ENCODE data around the gene KRTAP13-3. TPM values are rescaled to one million over a fixed set of nuclear protein-coding genes. Genes with fewer than 3 reads are reported as not detected.

KRTAP13-3 gene
- total RNA-seq, 3 donors from 2014 or later, result not detected

- no peak within 1 kb of the TSS for H3K27ac ChIP-seq
- H3K27me3 ChIP-seq, result no peaks in the 10 kb centered on the region
- intact Hi-C loops (cut with DNase I; ENCODE audit: low total_unique reads), result no loop called here
- no peak for TF ChIP-seq POLR2AphosphoS5 (IDR thresholded peaks at IDR 0.05)
- no peak for TF ChIP-seq POLR2A (IDR thresholded peaks at IDR 0.05)
- no peak for TF ChIP-seq CTCF (IDR thresholded peaks at IDR 0.05)
- no peaks in the 10 kb centered on the region for H3K9me3 ChIP-seq
- no peaks in the 10 kb centered on the region for H3K4me1 ChIP-seq
- no peak for DNase-seq (ENCODE audit: low spot score in 2 of 2)
- H3K36me3 ChIP-seq, result no peaks in the 10 kb centered on the region
- H3K4me3 ChIP-seq, result no peak within 1 kb of the TSS
Observed at GRCh38 chr21:30430170-30430655, 4.5 kb upstream of the KRTAP13-3 start, which contains the start of gene KRTAP13-4. TSS of gene KRTAP13-4 (plus strand) at chr21:30430220. CDS start at chr21:30430276, 56 bp downstream.

GRCh38 chr21:30426731-30427130, 1.0 kb upstream of the KRTAP13-3 start:
- Histone ChIP-seq H3K4me1 (no peaks in the 10 kb centered on the region), H3K27ac (no peak overlapping the region), H3K27me3 (no peaks in the 10 kb centered on the region), H3K4me3 (no peak overlapping the region), H3K36me3 (no peaks in the 10 kb centered on the region), H3K9me3 (no peaks in the 10 kb centered on the region)
- DNase-seq (ENCODE audit: low spot score in 2 of 2), result no peak
- intact Hi-C loops (cut with DNase I; ENCODE audit: low total_unique reads), result no loop called here
- TF ChIP-seq POLR2AphosphoS5 (IDR thresholded peaks at IDR 0.05), result no peak
- no peak for TF ChIP-seq CTCF (IDR thresholded peaks at IDR 0.05)
- TF ChIP-seq POLR2A (IDR thresholded peaks at IDR 0.05), result no peak

DNA sequence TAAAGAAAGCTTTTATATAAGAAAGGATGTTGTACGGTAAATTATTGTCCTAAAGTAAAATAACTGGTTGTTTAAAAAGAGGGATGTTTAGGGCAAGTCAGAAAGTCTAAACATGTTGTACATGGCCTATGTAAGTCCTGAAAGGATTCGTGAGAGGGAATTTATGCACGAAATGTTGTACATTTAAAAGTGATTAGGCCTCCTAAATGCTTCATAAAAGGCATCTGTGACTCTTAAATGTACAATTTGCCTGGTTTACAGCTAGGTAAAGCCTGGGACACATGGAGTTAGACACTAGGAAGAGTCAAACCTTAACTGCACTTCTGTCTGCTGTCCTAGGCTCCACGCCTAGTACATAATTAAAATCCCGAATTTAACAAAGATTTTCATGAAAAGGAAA, 9.7 kb downstream of the KRTAP13-3 start:
- H3K9me3 ChIP-seq, result peaks cover 0 to 7% of the 10 kb centered on the region in 2 donors
- H3K27ac ChIP-seq, result no peak overlapping the region
- H3K27me3 ChIP-seq, result no peaks in the 10 kb centered on the region
- no peak for TF ChIP-seq POLR2AphosphoS5 (IDR thresholded peaks at IDR 0.05)
- TF ChIP-seq CTCF (IDR thresholded peaks at IDR 0.05), result no peak
- no peak for TF ChIP-seq POLR2A (IDR thresholded peaks at IDR 0.05)
- no peak overlapping the region for H3K4me3 ChIP-seq
- H3K4me1 ChIP-seq, result no peaks in the 10 kb centered on the region
- H3K36me3 ChIP-seq, result no peaks in the 10 kb centered on the region
- no peak for DNase-seq (ENCODE audit: low spot score in 2 of 2)
- intact Hi-C loops (cut with DNase I; ENCODE audit: low total_unique reads), result no loop called here

- DNase-seq (ENCODE audit: low spot score in 2 of 2), result peak; percentile 23 to 59
- Histone ChIP-seq H3K4me1 (no peaks in the 10 kb centered on the region), H3K4me3 (peak overlapping the region in 1 of 3 donors; percentile 12), H3K27ac (no peak overlapping the region), H3K27me3 (no peaks in the 10 kb centered on the region), H3K9me3 (peaks cover 3 to 6% of the 10 kb centered on the region in 2 donors), H3K36me3 (no peaks in the 10 kb centered on the region)
- intact Hi-C loops (cut with DNase I; ENCODE audit: low total_unique reads), result no loop called here
- peak in 1 of 3 donors; percentile 18 for TF ChIP-seq CTCF (IDR thresholded peaks at IDR 0.05)
- no peak for TF ChIP-seq POLR2A (IDR thresholded peaks at IDR 0.05)
- no peak for TF ChIP-seq POLR2AphosphoS5 (IDR thresholded peaks at IDR 0.05)
Observed at GRCh38 chr21:30408782-30409494, 16.8 kb downstream of the KRTAP13-3 start.

GRCh38 chr21:30395731-30396130, 30.0 kb downstream of the KRTAP13-3 start, which contains the start of gene KRTAP13-1:
TSS of gene KRTAP13-1 (plus strand) at chr21:30396031. CDS start at chr21:30396087, 56 bp downstream.
- Histone ChIP-seq H3K4me3 (no peak within 1 kb of the TSS), H3K9me3 (peaks cover 0 to 4% of the 10 kb centered on the region in 2 donors), H3K4me1 (no peaks in the 10 kb centered on the region), H3K27me3 (no peaks in the 10 kb centered on the region), H3K27ac (no peak within 1 kb of the TSS), H3K36me3 (no peaks in the 10 kb centered on the region)
- DNase-seq (ENCODE audit: low spot score in 2 of 2), result no peak
- TF ChIP-seq POLR2A (IDR thresholded peaks at IDR 0.05) (no peak), CTCF (IDR thresholded peaks at IDR 0.05) (no peak), POLR2AphosphoS5 (IDR thresholded peaks at IDR 0.05) (no peak)
- intact Hi-C loops (cut with DNase I; ENCODE audit: low total_unique reads), result no loop called here

Measured in breast epithelium (tissue), 4 donors.